Stimulated activated CD4-positive, alpha-beta T cell treated with anti-CD3 and anti-CD28 coated beads, Interleukin-1b, Interleukin-23, amount 100 ng/mL, for 1 hour (primary cell): ENCODE measurements around the gene SYT1.

Source experiments
- DNase-seq, 2 donors: peaks; one replicate each; pipeline ENCODE4 v3.0.0-alpha.2; 2020; ENCODE audit warnings: low read depth in 2 of 2

Gene SYT1

DNA sequence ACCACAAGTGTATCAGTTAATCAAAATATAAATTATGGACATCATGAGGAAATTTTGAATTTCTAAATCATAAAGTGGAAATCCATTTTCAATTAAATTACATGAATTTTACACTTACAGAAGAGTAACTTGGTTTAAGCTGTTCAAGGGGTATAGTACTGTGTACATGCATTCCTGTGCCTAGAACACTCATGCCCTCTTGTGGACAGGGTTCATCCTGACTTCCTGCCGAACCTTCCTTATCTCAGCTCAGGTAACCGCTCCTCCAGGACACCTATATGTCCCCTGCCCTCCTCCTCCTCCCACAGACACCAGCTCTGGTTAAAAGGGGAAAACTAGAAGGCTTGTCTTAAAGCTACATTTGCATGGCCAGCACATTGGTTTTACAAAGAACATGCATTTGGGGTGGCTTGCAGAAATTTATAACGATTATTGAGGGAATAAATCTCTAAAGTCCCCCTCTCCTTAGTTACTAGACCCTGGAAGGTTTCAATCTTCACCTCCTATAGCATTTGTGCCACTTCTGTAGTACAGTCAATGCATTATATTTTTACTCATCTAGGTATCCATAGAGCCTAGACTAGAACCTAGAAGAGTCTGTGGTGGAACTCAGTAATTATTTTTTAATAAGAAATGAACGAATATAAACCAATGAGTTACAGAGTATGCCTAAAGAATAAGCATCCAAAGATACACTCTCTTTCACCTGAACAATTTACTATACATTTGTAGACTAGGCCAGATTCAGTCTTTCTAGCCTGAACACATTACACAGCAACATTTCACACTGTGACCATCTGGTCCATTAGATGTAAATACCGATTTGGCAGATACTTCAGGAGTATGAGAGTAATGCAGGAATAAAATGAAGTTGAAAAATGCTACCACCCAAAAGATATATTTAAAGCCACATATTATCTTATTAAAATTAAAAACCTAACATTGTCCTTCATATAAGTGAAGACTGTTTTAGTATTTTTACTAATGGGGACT lies 480.6 kb downstream of the SYT1 start:
- DNase-seq: no peak

DNA sequence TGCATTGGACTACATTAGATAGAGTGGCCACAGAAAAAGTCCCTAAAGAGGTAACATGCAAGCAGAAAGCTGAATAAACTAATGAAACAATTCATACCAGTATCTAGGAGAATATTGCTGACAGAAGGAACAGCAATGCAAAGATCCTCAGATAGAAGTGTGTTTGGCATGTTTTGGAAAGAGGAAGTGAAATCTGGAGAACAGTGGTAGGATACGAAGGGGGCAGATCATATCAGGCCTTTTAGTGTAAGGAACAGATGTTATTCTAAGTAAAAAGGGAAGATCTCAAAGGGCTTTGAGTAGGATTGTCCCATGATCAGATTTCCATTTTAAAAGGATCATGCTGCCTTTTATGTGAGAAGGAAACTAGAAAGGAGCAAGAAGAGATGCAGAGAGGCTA lies 483.3 kb downstream of the SYT1 start:
- DNase-seq: no peak

DNA sequence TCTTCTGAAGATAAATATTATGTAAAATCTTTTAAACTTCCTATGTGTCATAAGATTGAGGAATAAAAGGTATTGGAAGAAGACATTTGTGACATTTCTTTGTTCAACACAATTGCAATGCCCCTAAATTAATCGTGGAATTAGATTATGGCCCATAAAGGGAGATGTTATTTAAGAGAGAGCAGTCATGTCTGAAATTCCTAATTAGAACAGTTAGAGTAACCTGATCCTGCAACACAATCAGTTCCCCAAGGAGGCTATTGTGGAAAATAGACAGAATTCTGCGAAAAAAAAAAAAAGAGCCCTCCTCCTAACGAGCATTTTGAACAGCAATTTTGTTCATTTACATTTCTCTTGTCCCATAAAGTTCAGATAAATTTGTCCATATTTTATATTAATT lies 486.7 kb downstream of the SYT1 start:
- DNase-seq: no peak

DNA sequence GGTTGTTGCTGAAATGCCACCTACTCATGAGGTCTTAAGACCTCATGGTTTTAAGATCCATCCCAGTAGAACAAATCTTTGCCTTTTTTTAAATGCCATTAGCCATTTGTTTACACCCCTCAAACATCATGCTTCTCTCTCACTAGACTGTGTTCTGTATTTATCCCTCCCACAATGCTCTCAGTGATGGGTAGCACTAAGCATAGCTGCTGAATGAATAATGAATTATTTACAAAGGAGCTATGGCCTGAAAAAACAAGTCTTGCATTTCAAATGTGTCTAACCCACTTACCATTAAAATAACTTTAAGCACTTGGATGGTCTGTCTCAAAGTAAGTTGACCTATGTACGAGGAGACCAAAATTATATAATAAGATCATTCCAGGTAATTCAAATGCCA lies 491.6 kb downstream of the SYT1 start:
- DNase-seq: no peak

DNA sequence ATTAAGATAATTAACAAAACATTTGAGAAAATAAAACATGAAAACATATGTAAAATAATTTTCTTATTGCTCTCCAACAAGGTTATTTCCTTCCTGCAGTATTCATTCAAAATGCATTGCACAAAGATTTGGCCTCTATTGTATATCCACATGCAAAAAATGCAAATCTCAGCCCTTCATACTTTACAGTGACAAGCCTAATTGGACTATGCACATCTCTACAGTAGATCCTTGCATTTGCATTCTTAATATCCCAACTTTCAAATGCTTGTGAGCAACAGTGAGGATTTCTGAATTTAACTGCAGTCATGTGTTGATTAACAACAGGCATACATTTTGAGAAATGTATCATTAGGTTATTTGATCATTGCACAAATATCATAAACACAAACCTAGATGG lies 492.5 kb downstream of the SYT1 start:
- no peak for DNase-seq

DNA sequence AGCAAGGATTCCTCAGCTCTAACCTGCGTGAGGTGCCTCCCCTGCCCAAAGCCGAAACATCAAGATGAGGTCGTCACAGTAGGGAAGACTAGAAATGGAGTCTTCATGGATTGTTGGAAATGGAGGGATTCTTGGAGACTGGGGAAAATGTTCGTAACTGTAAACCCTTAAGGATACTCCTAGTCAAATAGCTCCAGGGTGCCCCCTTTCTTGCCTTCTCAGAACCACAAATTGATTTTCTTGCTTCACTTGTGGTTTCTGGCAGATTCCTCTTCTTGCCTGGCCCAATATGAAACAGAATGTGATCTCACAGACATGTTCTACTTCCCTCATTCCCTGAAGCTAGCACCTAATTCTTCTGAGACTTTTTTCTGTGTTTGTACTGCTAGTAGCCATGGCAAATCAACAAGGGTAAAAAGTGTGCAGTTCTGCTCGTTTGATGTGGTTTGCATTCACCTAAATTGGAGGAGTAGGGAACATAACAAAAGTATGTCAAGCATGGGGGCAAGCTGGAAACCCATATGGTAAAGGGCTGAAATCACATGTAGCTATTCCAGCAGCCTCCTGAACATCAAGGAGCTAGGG lies 494.2 kb downstream of the SYT1 start:
- no peak for DNase-seq

DNA sequence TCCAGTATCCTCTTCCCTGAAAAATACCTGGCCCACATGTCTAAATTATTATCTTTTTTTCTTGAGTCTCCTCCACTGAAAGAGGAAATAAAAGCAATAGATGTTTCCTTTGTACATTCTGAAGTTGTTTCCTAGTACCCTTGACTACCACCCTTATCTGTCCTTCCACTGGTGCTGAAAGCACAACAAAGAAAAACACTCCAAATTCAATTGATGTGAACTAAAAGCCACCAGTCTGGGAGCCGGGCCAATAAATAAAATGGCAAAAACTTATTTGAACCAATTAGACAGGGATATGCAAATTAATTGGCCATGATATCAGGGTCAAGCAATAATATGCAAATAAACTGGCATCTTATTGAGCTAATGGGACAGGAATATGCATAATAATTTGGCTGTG lies 495.7 kb downstream of the SYT1 start:
- no peak for DNase-seq

DNA sequence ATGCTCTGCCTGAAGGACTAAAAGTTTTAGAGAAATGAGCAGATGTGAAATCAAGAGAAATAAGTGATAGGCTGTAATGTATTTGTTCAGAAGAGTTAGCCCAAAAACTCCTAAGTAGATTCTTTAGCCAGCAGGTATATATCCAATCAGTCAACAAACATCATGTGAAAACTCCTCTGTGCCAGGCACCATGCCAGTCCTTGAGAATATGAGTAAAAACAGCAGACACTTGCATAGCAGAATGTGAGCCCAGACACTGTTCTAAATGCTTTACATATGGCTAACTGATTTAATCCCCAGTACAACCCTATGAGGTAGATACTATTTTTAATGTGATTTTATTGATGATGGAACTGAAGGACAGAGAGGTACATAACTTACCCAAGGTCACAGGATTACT lies 496.4 kb downstream of the SYT1 start:
- no peak for DNase-seq

DNA sequence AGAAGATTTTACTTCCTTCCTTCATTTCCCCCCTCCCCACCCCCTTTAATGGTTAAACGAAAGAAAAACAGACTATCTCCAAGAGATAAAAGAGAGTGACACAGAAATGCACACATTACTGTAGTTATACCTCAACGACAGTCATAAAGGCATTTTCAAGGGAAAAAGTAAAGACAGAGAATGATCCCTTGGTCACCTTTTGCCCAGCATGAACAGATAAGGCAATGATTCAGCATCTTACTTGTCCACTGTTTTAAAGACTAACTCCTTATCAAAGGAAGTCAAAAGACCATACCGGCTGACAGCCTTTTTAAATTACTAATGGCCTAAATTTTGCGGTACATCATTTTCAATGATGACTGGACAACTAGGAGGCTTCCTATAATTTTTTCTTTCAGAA lies 499.6 kb downstream of the SYT1 start:
- DNase-seq: no peak

DNA sequence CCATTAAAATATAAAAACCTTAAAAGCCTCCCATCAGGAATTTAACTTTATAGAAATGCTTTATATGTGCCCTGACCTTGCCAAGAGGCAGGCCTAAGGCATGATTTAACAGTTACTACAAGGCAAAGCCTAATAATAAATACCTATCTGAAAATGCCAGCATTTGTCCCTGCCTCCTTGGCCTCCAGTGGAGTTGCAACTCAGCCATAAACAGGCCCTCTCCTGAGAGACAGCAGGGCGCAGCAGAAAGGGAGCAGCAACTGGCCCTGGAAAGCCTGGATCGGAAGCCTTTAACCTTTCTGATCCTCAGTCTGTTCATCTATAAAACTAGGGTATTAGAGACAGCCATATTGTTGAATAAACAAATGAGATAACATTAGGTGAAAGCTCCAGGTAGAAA lies 501.8 kb downstream of the SYT1 start:
- DNase-seq: no peak

DNA sequence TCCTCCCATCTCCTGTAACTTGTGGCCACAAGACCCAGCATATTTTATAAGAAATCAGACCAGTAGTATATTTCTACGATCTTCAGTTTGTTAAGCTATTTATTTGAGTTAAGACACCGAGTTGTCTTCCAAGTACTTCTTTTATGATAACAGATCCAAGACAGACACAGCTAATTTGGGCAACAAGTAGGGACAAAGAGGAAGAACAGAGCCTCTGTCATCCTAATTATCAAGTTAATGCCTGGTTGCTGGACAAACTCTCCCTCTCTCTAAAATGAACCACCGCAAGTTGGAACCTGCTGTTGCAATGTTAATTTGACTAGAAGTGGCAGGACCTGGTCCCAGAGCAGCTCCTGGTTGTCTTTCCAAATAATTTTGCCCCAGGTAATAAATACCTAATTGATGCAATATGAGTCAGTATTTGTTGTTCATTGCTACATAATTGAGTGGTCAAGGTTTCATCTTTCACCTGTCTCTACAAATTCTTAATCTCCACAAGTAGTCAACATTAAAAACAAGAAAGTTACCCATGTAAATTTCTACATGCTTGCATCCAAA lies 502.5 kb downstream of the SYT1 start:
- no peak for DNase-seq

DNA sequence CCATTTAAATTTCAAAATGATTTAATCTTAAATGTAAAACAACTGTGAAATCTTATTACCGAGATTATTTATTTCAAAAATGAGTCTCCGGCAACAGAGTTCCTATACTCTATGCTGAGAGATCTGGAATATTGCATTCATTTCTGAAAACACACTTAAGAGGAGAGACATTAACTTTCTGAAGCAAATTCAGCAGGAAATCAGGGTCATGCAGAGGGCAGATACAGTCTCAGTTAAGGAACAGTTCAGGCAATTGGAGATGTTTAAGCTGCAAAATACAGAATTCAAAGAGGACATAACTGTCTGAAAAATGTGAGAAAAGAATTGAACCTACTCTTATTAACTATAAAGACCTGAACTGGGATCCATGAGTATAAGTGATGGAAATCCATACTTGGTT lies 505.4 kb downstream of the SYT1 start:
- no peak for DNase-seq

DNA sequence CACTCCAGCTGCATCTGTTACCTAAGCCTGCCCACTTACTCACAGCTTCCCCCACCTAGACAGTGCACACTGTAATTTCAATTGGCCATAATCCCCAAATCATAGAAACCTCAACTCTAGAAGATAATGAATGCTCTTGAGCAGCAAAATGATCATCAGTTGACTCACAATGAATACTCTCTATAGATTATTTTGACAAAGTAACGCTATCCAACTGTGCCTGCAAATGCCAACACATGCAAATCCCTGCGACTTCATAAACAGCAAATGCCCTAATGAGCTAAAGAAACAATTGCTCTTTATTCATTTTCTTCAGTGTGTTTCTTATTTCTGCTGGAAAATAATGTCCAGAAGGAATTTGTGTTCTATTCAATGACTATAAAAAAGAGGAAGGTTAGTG lies 506.7 kb downstream of the SYT1 start:
- DNase-seq: no peak

DNA sequence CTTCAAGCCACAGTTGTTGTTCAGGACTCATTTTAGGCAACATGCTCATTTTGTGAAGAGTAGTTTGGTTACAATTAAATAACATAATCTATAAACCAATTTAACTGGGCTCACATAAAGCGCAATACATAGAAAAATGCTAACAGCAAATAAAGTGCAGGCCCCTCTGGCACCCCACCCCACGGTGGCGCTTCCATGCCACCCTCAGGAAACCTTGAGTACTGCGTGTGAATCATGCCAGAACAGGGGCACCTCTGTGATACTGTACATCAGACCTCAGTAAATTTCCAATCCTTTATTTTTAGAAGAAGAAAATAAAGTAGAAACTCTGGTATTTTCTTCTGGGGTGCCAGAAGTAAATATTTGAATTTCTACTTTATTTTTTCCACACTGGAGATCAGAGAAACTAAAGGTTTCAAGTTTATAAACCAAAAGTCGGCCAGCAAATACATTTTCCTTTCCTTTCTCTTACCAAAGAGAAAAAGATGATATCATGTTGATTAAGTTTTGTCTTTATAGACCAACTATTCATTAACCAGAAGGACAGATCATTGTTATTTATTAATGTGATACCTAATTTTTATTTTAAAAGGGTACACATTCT lies 509.4 kb downstream of the SYT1 start:
- DNase-seq: no peak

DNA sequence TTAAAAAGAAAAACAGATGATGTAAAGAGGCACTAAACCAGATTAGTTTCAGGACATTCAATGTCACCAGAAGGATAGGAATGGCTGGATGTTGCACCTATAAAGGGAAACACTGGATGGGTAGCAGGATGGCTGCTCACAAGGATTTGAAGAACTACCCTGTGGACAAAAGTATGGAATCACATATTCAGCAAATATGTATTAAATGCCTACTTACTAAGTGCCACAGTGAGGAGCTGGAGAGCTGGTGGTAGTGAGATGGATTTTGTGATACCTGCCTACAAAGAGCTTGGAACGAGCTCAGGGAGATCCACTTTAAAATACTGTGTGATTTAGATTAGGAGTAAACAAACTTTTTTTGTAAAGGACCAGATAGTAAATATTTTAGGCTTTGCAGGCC lies 510.0 kb downstream of the SYT1 start:
- DNase-seq: no peak

DNA sequence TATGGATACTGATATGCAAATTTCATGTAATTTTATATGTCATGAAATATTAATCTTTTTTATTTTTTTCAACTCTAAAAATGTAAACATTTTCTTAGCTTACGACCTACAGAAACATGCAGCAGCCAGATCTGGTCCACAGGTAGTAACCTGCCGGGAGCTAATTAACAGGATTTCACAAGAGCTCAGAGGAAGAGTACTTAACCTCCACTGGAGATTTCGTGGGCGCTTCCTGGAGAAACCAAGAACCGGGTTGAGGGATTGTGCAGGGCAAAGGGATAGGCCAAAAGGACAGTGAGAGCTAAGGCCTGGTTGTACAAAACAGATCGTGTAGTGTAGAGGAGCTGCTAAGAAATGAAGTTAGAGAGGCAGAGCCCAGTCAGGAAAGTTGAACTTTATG lies 510.5 kb downstream of the SYT1 start:
- no peak for DNase-seq

DNA sequence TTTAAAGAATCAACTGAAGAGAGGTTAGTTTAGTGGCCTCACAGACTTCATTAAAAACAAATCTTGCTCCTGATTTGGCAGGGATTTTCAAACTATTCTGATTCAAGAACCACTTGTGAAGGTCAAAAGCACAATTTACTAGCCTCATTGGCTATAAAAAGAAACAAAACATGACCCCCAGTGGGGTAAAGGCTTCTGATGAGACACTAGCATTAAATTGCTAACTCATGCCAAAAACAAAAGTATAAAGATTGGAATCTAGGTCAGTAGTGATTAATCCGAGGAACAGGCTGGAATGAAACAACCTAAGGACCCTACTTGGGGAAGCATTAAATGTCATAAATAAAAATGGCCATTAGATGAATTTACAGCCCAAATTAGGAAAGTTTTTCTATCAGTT lies 513.9 kb downstream of the SYT1 start:
- no peak for DNase-seq

DNA sequence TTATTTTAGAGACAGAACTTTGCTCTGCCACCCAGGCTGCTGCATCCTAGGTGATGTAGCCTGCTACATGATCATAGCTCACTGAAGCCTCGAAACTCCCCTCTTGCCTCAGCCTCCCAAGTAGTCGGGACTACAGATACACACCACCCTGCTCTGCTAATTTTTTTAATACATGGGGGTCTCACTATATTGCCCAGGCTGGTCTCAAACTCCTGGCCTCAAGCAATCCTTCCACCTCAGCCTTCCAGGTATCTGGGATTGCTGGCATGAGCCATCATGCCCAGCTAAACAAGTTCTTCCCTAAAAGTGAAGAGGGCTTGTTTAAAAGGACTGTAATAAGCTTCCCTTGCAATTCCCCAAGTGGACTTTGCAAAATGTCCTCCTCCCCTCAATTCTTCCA lies 515.8 kb downstream of the SYT1 start:
- DNase-seq: no peak

DNA sequence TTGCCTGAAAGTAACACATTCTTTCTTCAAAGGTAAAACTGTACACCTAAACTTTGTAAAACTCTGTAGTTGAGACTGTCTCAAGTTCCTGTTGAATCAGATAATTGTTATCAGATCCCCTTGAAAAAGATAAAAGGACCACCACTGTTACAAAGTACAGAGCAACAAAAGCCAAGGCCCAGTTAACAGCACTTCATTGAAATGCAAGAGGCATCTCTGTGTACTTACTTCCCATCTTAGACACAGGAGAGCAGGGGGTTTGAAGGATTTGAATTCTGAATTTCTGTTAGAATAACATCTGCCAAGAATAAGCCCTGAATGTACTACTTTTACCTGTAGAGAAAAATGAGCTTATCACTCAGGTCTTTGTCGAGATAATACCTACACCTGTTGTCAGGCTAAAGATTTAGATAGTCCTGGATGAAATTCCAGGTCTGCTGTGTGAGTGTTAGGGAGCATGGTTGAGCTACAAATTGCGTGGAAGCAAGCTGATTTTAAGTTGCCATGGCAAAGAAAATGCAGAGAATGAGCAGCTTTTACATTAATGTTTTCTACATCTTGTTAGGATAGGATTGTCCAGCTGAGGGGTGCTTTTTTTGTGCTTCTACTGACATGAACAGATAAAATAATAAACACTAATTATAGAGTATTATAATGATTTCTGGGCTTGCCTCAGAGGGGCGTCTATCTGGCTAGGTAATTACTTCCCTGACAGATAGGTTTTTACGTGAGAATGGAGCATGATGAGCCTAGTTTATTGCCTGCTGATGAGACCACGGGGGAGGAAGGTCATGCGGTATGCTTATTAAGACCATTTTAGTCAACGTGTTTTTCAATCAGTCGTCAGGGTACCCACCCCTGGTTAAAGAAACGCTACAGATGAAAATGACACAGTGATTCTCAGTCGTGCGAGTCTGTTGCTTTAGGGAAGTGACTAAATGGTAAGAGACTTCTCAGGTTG lies 517.0 kb downstream of the SYT1 start:
- DNase-seq: no peak

DNA sequence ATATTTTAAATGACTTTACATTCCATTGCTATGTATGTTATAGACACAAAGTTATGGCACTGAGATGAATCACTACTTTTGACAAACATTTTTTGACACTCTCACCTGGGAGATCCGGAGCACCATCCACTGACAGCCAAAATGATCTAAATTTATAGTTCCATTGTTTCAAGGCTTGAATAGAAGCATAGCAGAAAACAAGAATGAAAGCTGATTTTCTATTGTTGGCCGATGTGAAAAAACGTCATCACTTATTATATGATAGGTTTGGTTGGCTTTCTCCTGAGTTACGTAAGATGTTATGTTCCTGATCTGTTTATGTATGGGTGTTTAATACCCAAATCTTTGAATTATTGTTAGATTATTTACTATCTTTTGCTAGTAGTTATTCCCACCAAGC lies 520.0 kb downstream of the SYT1 start:
- DNase-seq: no peak

DNA sequence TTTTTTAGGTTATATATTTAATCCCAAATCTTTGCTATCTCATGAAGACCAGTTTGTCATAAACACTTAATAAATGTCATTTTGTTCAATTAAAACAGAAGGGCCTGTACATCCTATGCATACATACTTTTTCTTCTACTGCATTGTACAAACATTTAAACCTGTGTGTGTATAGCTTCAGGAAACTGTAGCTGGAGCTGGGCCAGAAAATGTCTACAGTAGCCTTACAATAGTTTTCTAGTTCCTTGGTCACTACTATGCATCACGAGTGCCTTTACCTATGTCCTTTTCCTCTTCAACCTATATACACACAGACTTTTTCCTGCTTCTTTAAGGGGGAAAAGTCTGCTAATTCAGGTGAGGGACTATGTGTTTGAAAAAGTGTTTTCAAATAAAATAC lies 523.4 kb downstream of the SYT1 start:
- no peak for DNase-seq

DNA sequence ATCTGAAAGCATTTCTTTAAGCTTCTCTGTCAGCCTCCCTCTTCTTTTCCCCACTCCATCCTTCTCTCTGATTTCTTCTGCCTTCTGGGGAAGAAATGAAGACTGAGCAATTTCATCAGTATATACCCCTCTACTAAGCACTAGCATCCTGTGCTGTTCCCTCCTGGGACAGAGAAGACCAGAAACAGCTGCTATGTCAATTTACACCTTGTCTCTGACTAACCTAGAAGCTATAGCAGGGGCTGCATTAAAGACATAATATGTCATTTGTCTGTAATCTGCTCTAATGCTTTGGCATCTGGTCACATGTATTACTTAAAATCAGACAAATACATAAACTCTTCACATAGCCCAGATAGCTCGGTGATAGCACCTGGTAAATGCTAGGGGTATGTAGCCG lies 529.3 kb downstream of the SYT1 start:
- no peak for DNase-seq
